ENCODE data around the gene BTD. TPM values are rescaled to one million over a fixed set of nuclear protein-coding genes. Genes with fewer than 3 reads are reported as not detected.

Gene BTD
- polyA plus RNA-seq, 1 donor (not counting 4 experiments of a cell fraction or from before 2014, with no cell fraction given), result 12.0 TPM

DNA sequence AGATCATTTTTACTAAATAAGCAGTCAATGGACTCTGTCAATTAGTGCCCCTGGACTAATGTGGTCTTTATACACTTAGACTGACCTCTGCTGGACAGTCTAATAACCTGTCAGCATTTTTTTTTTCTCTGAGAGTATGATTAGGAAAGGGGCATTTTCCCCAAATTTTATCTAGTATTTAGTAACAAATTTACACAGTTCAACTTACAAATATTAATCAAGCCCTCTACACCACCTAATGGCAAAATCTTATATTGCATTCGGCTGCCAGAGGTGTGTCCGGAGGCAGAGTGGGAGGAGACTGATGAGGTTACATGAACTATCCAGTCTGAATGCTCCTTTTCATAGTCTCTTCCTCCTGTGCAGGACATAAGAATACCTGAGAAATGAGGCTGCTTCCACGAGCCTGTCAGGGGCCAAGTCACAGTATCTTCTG lies 44.0 kb upstream of the BTD start:
- Histone ChIP-seq H4K20me1 (ENCODE audit: control insufficient read depth, extremely low read depth, insufficient read depth, low read length) (no peaks in the 10 kb centered on the region), H3K27me3 (ENCODE audit: control insufficient read depth, extremely low read depth, insufficient read depth, low read length) (no peaks in the 10 kb centered on the region), H3K9me3 (ENCODE audit: control insufficient read depth, low read depth, low read length) (no peaks in the 10 kb centered on the region), H3K79me2 (ENCODE audit: control insufficient read depth, insufficient read depth, low read length) (no peaks in the 10 kb centered on the region), H3K4me3 (ENCODE audit: control insufficient read depth in 2 of 3, extremely low read depth in 1 of 3, insufficient read depth in 2 of 3, low read depth in 1 of 3, low read length in 3 of 3) (no peak overlapping the region), H3K4me1 (ENCODE audit: control insufficient read depth, extremely low read depth, insufficient read depth, low read length) (peaks cover 4% of the 10 kb centered on the region), H3K36me3 (ENCODE audit: control insufficient read depth in 2 of 2, extremely low read depth in 1 of 2, insufficient read depth in 2 of 2, low read length in 2 of 2) (peaks cover 0 to 4% of the 10 kb centered on the region in 2 experiments), H2AFZ (ENCODE audit: control insufficient read depth, low read length) (peak overlapping the region; percentile 85), H3K9me1 (ENCODE audit: control insufficient read depth, extremely low read depth, insufficient read depth, low read length) (no peaks in the 10 kb centered on the region), H3K9ac (ENCODE audit: control insufficient read depth, extremely low read depth, insufficient read depth, low read length) (no peak overlapping the region), H3K27ac (ENCODE audit: control insufficient read depth, insufficient read depth, low read length) (no peak overlapping the region), H3K4me2 (ENCODE audit: control insufficient read depth, extremely low read depth, insufficient read depth, low read depth, low read length) (peak overlapping the region; percentile 41)
- DNase-seq (ENCODE audit: low read depth, low spot score) (peak; percentile 78), FAIRE-seq (peak; percentile 98)
- TF ChIP-seq EZH2 (IDR thresholded peaks at IDR 0.05; ENCODE audit: low read length), result no peak
- TF ChIP-seq, protein P1, sequence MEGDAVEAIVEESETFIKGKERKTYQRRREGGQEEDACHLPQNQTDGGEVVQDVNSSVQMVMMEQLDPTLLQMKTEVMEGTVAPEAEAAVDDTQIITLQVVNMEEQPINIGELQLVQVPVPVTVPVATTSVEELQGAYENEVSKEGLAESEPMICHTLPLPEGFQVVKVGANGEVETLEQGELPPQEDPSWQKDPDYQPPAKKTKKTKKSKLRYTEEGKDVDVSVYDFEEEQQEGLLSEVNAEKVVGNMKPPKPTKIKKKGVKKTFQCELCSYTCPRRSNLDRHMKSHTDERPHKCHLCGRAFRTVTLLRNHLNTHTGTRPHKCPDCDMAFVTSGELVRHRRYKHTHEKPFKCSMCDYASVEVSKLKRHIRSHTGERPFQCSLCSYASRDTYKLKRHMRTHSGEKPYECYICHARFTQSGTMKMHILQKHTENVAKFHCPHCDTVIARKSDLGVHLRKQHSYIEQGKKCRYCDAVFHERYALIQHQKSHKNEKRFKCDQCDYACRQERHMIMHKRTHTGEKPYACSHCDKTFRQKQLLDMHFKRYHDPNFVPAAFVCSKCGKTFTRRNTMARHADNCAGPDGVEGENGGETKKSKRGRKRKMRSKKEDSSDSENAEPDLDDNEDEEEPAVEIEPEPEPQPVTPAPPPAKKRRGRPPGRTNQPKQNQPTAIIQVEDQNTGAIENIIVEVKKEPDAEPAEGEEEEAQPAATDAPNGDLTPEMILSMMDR (optimal IDR thresholded peaks at IDR 0.05 in 1 of 3, IDR thresholded peaks at IDR 0.05 in 1 of 3, conservative IDR thresholded peaks at IDR 0.05 in 1 of 3; ENCODE audit: extremely low read depth in 1 of 3, insufficient read depth in 2 of 3, low read length in 3 of 3), result peak; percentile 47 to 66 (median 63)
- dilution Hi-C loops (cut with MboI; ENCODE audit: extremely low pct_ligation_motif_present, low sequenced_read_pairs), result no loop called here

DNA sequence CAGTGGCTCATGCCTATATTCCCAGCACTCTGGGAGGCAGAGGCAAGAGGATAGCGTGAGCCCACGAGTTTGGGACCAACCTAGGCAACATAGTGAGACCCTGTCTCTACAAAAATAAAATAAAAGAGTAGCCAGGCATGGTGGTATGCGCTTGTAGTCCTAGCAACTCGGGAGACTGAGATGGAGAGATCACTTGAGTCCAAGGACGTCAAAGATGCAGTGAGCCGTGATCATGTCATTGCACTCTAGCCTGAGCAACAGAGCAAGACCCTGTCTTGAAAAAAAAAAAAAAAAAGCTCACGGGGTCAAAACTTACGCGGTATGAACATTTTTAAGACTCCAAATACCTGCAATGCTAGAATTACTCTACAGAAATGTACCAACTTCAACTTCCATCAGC lies 43.0 kb upstream of the BTD start:
- no peak overlapping the region for H3K4me3 ChIP-seq (ENCODE audit: control insufficient read depth in 2 of 3, extremely low read depth in 1 of 3, insufficient read depth in 2 of 3, low read depth in 1 of 3, low read length in 3 of 3)
- FAIRE-seq, result no peak
- DNase-seq (ENCODE audit: low read depth, low spot score), result no peak
- no peaks in the 10 kb centered on the region for H3K79me2 ChIP-seq (ENCODE audit: control insufficient read depth, insufficient read depth, low read length)
- no peak for TF ChIP-seq EZH2 (IDR thresholded peaks at IDR 0.05; ENCODE audit: low read length)
- TF ChIP-seq, protein P1 (optimal IDR thresholded peaks at IDR 0.05 in 1 of 3, IDR thresholded peaks at IDR 0.05 in 1 of 3, conservative IDR thresholded peaks at IDR 0.05 in 1 of 3; ENCODE audit: extremely low read depth in 1 of 3, insufficient read depth in 2 of 3, low read length in 3 of 3), result no peak
- peaks cover 5 to 6% of the 10 kb centered on the region in 2 experiments for H3K36me3 ChIP-seq (ENCODE audit: control insufficient read depth in 2 of 2, extremely low read depth in 1 of 2, insufficient read depth in 2 of 2, low read length in 2 of 2)
- no peak overlapping the region for H3K4me2 ChIP-seq (ENCODE audit: control insufficient read depth, extremely low read depth, insufficient read depth, low read depth, low read length)
- no peaks in the 10 kb centered on the region for H3K9me3 ChIP-seq (ENCODE audit: control insufficient read depth, low read depth, low read length)
- H3K9me1 ChIP-seq (ENCODE audit: control insufficient read depth, extremely low read depth, insufficient read depth, low read length), result no peaks in the 10 kb centered on the region
- no peaks in the 10 kb centered on the region for H3K27me3 ChIP-seq (ENCODE audit: control insufficient read depth, extremely low read depth, insufficient read depth, low read length)
- peaks cover 4% of the 10 kb centered on the region for H3K4me1 ChIP-seq (ENCODE audit: control insufficient read depth, extremely low read depth, insufficient read depth, low read length)
- no peaks in the 10 kb centered on the region for H4K20me1 ChIP-seq (ENCODE audit: control insufficient read depth, extremely low read depth, insufficient read depth, low read length)
- no peak overlapping the region for H3K9ac ChIP-seq (ENCODE audit: control insufficient read depth, extremely low read depth, insufficient read depth, low read length)
- H3K27ac ChIP-seq (ENCODE audit: control insufficient read depth, insufficient read depth, low read length), result no peak overlapping the region
- dilution Hi-C loops (cut with MboI; ENCODE audit: extremely low pct_ligation_motif_present, low sequenced_read_pairs), result no loop called here
- no peak overlapping the region for H2AFZ ChIP-seq (ENCODE audit: control insufficient read depth, low read length)
